T47D (cell line): Measurements from ENCODE around the gene EXOC6.

Experiments used
- DNase-seq, 2 experiments: peaks; one replicate each; pipeline versions ENCODE4 v3.0.0 to v3.0.0-alpha.2; 2011 to 2012; ENCODE audit warnings: low read depth in 1 of 2, low spot score in 1 of 2
- JUND ChIP-seq: IDR thresholded peaks from 2 replicates; pipeline ENCODE4 v1.6.1; 2012; ENCODE audit warnings: low read depth
- in situ Hi-C: cut with HindIII; loops from 2 replicates; pipeline ENCODE4 v1.10.0; 2016; ENCODE audit warnings: low sequenced_read_pairs, low pct_unique_long_range_greater_than_20kb

EXOC6 gene

DNA sequence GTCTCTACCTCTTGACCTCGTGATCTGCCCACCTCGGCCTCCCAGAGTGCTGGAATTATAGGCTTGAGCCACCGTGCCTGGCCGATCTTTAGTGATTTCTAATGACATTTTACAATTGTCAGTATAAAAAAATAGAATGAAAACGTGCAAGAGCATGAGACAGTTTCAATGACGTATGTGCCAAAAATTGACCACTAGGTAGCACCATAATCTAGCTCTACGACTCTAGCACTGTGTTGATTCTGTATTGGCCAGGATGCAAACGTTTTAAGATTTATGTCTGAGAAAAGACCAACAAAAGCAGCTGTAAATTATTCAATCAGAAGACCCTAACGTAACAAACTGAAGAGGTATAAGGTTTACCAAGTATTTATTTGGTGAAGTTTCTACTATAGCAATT lies 25.4 kb upstream of the EXOC6 start:
- no peak for TF ChIP-seq JUND
- in situ Hi-C loops = no loop called here
- DNase-seq = peak; percentile 38 to 69

DNA sequence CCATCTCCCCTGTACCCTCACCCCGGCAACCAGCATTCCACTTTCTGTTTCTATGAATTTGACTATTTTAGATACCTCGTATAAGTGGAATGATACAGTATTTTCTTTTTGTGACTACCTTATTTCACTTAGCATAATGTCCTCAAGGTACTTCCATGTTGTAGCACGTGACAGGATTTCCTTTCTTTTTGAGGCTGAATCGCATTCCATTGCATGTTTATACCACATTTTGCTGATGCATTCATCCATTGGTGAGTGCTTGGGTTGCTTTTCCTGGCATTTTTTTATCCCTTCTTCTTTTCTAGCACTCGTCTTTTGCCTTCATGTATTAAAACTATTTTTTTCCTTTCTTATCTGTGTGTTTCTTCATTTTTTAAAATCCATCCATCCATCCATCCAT lies 22.3 kb upstream of the EXOC6 start:
- TF ChIP-seq JUND = no peak
- in situ Hi-C loops = no loop called here
- no peak for DNase-seq

GRCh38 chr10:92826504-92826903 lies 21.8 kb upstream of the EXOC6 start:
- in situ Hi-C loops = no loop called here
- no peak for TF ChIP-seq JUND
- no peak for DNase-seq

DNA sequence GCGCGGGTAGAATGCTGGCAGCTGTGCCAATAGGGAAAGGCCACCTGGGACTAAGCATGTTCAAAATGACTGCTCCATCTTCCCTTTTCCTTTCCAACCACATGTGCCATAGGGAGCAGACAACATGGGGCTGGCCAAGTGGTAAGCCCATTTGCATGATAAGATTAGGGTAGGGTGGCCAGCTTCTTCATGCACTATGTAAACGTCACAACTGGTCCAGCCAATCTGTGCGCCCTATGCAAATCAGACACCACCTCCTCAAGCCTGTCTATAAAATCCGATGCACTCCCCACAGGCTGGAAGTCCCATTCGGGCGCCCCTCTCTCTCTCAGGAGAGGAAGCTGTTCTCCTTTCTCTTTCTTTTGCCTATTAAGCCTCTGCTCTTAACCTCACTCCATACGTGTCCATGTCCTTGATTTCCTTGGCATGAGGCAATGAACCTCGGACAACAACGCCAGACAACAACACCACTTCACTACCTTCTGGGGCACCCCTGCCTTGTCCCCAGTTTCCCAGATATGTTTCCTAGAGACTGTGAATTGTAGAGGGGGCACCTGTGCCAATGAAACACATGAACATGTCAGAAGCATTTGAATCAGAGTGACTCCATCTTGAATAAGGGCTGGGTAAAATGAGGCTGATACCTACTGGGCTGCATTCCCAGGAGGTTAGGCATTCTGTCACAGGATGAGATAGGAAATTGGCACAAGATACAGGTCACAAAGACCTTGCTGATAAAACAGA lies 19.1 kb upstream of the EXOC6 start:
- DNase-seq = peak in 1 of 2 experiments; percentile 67
- in situ Hi-C loops = no loop called here
- TF ChIP-seq JUND = no peak

DNA sequence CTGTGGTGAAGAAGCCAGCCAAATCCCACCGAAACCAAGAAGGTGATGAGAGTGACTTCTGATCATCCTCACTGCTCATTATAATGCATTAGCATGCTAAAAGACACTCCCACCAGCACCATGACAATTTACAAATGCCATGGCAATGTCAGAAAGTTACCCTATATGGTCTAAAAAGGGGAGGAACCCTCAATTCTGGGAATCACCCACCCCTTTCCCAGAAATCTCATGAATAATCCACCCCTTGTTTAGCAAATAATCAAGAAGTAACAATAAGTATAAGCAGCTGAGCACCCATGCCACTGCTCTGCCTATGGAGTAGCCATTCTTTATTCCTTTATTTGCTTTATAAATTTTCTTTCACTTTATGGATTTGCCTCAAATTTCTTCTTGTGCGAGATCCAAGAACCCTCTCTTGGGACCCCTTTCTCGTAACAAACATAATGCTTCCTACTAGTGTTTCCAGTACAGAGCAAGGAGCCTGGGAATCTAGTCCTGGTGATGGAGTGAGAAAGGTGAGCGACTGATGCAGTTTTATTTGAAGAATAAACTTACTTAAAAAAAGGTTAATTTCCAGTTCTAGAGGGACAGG lies 18.4 kb upstream of the EXOC6 start:
- TF ChIP-seq JUND = no peak
- no peak for DNase-seq
- in situ Hi-C loops = no loop called here

GRCh38 chr10:92830478-92831389 lies 17.6 kb upstream of the EXOC6 start:
- no peak for TF ChIP-seq JUND
- no peak for DNase-seq
- in situ Hi-C loops = no loop called here

DNA sequence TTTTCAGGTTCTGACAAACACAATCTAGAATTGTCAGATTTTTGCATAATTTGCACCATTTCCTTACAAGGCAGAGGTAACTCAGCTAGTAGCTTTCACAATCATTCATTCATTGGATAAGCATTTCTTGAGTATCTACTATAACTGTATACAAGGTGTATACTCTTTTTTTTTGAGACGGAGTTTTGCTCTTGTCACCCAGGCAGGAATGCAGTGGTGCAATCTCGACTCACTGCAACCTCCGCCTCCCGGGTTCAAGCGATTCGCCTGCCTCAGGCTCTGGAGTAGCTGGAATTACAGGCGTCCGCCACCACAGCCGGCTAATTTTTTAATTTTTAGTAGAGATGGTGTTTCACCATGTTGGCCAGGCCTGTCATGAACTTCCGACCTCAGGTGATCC lies 16.2 kb upstream of the EXOC6 start:
- in situ Hi-C loops = no loop called here
- TF ChIP-seq JUND = no peak
- no peak for DNase-seq

DNA sequence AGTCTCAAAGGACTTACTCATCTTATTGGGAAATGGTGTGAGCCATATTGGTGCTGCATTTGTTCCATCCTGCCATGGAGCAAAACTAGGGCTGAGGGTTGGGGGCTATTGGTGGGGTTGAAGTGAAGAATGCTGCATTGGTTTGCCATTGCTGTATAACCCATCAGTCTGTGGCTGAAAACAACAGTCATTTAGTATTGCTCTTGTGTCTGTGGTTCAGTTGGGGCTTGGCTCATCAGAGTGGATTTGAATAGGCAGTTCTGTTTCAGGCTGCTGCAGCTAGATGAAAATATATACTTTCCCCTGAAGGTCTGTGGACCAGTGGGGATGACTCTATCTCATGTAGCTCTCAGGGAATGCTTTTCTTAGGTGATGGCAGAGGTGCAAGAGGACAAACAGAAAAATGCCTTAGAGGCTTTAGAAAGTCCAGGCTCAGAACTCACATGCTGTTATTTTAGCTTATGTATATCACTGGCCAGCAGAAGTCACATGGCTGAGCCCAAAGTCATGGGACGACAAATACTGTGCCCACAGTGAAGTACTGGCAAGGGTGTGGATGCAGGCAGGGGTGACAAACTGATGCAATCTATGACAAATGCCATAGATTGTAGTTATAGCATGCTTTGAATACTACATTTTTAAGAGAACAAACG lies 15.2 kb upstream of the EXOC6 start:
- in situ Hi-C loops = no loop called here
- DNase-seq = no peak
- TF ChIP-seq JUND = no peak

DNA sequence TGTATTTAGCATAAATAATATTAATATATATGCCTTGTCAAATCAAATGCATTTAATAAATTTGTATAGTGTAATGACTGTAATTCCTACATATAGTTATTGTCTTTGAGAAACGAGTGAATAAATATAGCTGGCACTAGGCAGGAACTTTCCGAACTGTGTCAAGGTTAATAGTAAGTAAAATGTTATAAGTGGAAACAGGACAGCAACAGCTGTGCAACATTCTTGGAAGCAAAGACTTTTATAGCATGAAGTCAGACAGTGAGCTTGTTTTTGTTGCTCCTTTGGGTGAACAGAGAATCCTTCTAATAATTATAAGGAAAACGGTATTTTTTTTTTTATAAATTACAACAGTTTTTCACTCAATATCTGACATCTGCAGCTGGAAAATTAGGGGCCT lies 14.0 kb upstream of the EXOC6 start:
- no peak for DNase-seq
- TF ChIP-seq JUND = no peak
- in situ Hi-C loops = no loop called here

DNA sequence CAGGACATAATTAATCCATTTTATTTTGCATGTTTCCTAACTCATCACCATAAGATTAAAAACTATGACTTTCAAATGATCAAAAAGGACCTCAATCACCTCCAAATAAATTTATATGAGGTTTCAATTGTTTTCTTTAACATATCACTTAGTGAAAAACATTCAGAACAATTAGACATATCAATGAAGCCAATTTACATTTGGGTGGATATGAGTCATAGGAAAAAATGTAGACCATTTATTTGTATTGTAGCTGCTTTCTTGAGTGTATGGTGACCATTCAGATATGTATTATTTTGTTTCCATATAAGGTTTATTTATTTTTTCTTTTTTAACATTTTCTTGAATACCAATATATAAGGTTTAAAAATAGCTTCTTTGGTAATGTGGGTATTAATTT lies 13.3 kb upstream of the EXOC6 start:
- TF ChIP-seq JUND = no peak
- in situ Hi-C loops = no loop called here
- DNase-seq = no peak

DNA sequence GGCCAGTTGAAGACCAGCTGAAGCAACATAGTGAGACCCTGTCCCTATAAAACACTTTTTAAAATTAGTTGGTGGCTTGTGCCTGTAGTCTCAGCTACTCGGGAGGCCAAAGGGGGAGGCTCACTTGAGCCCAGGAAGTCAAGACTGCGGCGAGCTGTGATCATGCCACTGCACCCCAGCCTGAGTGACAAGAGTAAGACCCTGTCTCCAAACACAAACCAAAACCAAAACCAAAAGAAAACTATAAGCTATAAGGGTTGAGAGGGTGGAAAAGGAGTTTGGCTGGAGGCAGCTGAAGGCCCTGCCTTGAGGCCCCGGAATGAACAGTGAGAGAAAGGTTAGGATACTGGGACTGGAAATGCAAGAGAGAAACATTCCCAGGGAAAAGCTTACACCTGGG lies 10.9 kb upstream of the EXOC6 start:
- TF ChIP-seq JUND = no peak
- in situ Hi-C loops = no loop called here
- no peak for DNase-seq

DNA sequence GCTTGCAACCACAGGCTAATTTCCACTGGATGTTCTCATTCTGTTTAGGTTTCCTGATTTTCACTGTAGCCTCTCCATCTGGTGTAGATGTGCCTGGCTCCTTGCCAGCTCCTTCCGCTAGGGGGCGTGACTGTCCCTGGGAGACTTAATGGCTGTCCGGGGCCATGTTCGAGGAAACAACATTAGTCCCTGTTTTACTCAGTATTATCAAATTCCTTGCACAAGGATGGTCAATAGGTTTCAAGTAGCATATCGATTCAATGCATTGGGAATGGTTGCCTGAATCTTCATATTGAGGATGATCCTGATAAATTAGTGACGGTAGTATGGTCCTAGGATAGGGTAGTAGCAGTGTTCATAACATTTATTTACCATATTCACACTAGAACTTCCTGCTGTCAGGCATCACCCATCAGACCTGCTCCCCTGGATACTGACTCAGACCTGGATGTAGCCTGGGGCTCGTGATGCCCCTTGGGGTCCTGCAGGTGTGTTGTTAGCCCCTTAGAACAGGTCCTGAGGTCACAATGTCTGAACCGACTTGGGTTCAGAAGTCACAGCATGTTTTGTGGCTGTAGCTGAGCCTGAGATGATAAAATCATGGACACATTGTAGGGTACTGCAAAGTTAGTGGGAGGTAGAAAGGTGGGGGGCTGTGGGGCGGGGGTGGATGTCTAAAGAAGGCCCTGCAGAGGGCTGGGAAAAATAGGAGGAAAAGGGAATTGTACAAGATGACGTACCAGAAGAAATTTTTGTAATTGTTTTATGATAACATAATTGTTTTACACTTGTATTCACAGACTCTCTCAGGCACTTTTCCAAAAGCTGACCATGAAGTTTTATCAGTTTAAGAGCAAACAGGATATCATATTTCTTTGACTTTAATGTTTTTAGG lies 8.9 kb upstream of the EXOC6 start:
- TF ChIP-seq JUND = no peak
- in situ Hi-C loops = no loop called here
- peak in 1 of 2 experiments; percentile 53 for DNase-seq
